ENCODE data around the gene GHITM. TPM values are rescaled to one million over a fixed set of nuclear protein-coding genes. Genes with fewer than 3 reads are reported as not detected.

The GHITM gene
- total and polyA plus RNA-seq, 2 donors from 2014 or later: 134 to 376 TPM

- Histone ChIP-seq H3K4me1 (ENCODE audit: control insufficient read depth in 2 of 3, insufficient read depth in 2 of 3, low read depth in 1 of 3, low read length in 3 of 3) (no peaks in the 10 kb centered on the region), H3K27me3 (ENCODE audit: control insufficient read depth, insufficient read depth, low read length) (peaks cover 3% of the 10 kb centered on the region), H3K4me3 (ENCODE audit: low read length in 3 of 3) (no peak overlapping the region), H3K27ac (ENCODE audit: low read depth in 2 of 2, low read length in 2 of 2) (no peak overlapping the region), H3K9me3 (ENCODE audit: control insufficient read depth in 2 of 3, insufficient read depth in 1 of 3, low read length in 3 of 3) (no peaks in the 10 kb centered on the region), H3K9ac (ENCODE audit: low read length in 3 of 3) (no peak overlapping the region), H3K36me3 (ENCODE audit: control insufficient read depth in 2 of 3, insufficient read depth in 3 of 3, low read length in 3 of 3) (no peaks in the 10 kb centered on the region)
- no peak for FAIRE-seq
- DNase-seq: no peak
- TF ChIP-seq CTCF (IDR thresholded peaks at IDR 0.05; ENCODE audit: borderline replicate concordance, extremely low read depth, insufficient read depth): no peak
- intact Hi-C loops (cut with DNase I): loop anchor here (10.0 kb wide), 1 partner anchor 57 kb away; no protein-coding TSS in a partner anchor
Measured at GRCh38 chr10:84201682-84202081, 62.4 kb downstream of the GHITM start.

- Histone ChIP-seq H3K9ac (ENCODE audit: low read length in 3 of 3) (no peak overlapping the region), H3K27ac (ENCODE audit: low read depth in 2 of 2, low read length in 2 of 2) (no peak overlapping the region), H3K4me3 (ENCODE audit: low read length in 3 of 3) (no peak overlapping the region), H3K9me3 (ENCODE audit: control insufficient read depth in 2 of 3, insufficient read depth in 1 of 3, low read length in 3 of 3) (no peaks in the 10 kb centered on the region), H3K4me1 (ENCODE audit: control insufficient read depth in 2 of 3, insufficient read depth in 2 of 3, low read depth in 1 of 3, low read length in 3 of 3) (no peaks in the 10 kb centered on the region), H3K27me3 (ENCODE audit: control insufficient read depth, insufficient read depth, low read length) (no peaks in the 10 kb centered on the region), H3K36me3 (ENCODE audit: control insufficient read depth in 2 of 3, insufficient read depth in 3 of 3, low read length in 3 of 3) (no peaks in the 10 kb centered on the region)
- intact Hi-C loops (cut with DNase I): loop anchor here (10.0 kb wide), 1 partner anchor 58 kb away; no protein-coding TSS in a partner anchor
- FAIRE-seq: no peak
- DNase-seq: no peak
- no peak for TF ChIP-seq CTCF (IDR thresholded peaks at IDR 0.05; ENCODE audit: borderline replicate concordance, extremely low read depth, insufficient read depth)
Measured at GRCh38 chr10:84202349-84202748, 63.0 kb downstream of the GHITM start.

Other genes with a start within 250 kb of the GHITM start
- gene GPR15LG, start 34.3 kb downstream of the GHITM start, total RNA-seq: 0.44 TPM
- not detected for gene GPR15LG, start 34.3 kb downstream of the GHITM start, polyA plus RNA-seq (ENCODE audit: insufficient read depth, low read depth, low replicate concordance)
- gene CDHR1, start 55.0 kb downstream of the GHITM start, total RNA-seq: 1.1 TPM
- 0.47 TPM for gene CDHR1, start 55.0 kb downstream of the GHITM start, polyA plus RNA-seq (ENCODE audit: insufficient read depth, low read depth, low replicate concordance)
- not detected for gene LRIT2, start 86.0 kb downstream of the GHITM start, total RNA-seq
- not detected for gene LRIT2, start 86.0 kb downstream of the GHITM start, polyA plus RNA-seq (ENCODE audit: insufficient read depth, low read depth, low replicate concordance)
- gene LRIT1, start 102.0 kb downstream of the GHITM start, total RNA-seq: not detected
- not detected for gene LRIT1, start 102.0 kb downstream of the GHITM start, polyA plus RNA-seq (ENCODE audit: insufficient read depth, low read depth, low replicate concordance)
- gene RGR, start 105.5 kb downstream of the GHITM start, total RNA-seq: not detected
- not detected for gene RGR, start 105.5 kb downstream of the GHITM start, polyA plus RNA-seq (ENCODE audit: insufficient read depth, low read depth, low replicate concordance)
- gene CCSER2, start 189.1 kb downstream of the GHITM start, total RNA-seq: 46.4 TPM
- gene CCSER2, start 189.1 kb downstream of the GHITM start, polyA plus RNA-seq (ENCODE audit: insufficient read depth, low read depth, low replicate concordance): 12.6 TPM

Data from kidney (tissue), 14 donors.